Stomach (tissue), 9 donors: Measurements from ENCODE around the gene ABL1. TPM values are rescaled to one million over a fixed set of nuclear protein-coding genes. Genes with fewer than 3 reads are reported as not detected.

Source experiments
- DNase-seq, 2 donors: peaks; one replicate each; pipeline versions ENCODE4 v3.0.0 to v3.0.0-alpha.2; 2013 to 2019
- H3K27ac ChIP-seq, 5 donors: fragments of 200-600 bp in 4 of 5; sonication (generic) in 4 of 5; one replicate each; pipeline ENCODE4 v1.5.1; 2013 to 2019; ENCODE audit warnings: mild to moderate bottlenecking in 1 of 5, moderate library complexity in 1 of 5
- H3K27me3 ChIP-seq, 3 donors: fragments of 200-600 bp; sonication (generic); one replicate each; pipeline ENCODE4 v1.5.1; 2017 to 2019; ENCODE audit warnings: mixed run types in 1 of 3
- H3K36me3 ChIP-seq, 4 donors: fragments of 200-600 bp; sonication (generic); 1 replicate in 3 of 4; 2 replicates in 1 of 4; pipeline ENCODE4 v1.5.1; 2016 to 2019
- H3K4me1 ChIP-seq, 4 donors: fragments of 200-600 bp; sonication (generic); one replicate each; pipeline ENCODE4 v1.5.1; 2016 to 2019
- H3K4me3 ChIP-seq, 4 donors: fragments of 200-600 bp; sonication (generic) in 3 of 4; one replicate each; pipeline ENCODE4 v1.5.1; 2016 to 2019; ENCODE audit warnings: mild to moderate bottlenecking in 1 of 4
- H3K9me3 ChIP-seq, 4 donors: fragments of 200-600 bp; sonication (generic); one replicate each; pipeline ENCODE4 v1.5.1; 2016 to 2019
- EP300 ChIP-seq: sonication (generic); formaldehyde crosslinking; IDR thresholded peaks from one replicate; pipeline ENCODE4 v1.6.1; 2017; ENCODE audit warnings: antibody characterized with exemption
- POLR2A ChIP-seq, 4 donors: fragments of 450-650 bp; IDR thresholded peaks; one replicate each; pipeline ENCODE4 v1.6.1; 2016; ENCODE audit warnings: antibody characterized with exemption in 4 of 4, control low read depth in 2 of 4, mild to moderate bottlenecking in 1 of 4, moderate library complexity in 1 of 4
- POLR2AphosphoS5 ChIP-seq, 3 donors: sonication (generic); formaldehyde crosslinking; IDR thresholded peaks; one replicate each; pipeline ENCODE4 v1.6.1; 2016; ENCODE audit warnings: antibody characterized with exemption in 3 of 3
- WGBS, 5 donors: extraction: QIAGEN DNeasy Blood & Tissue Kit in 3 of 5; methylation state at CpG; one replicate each; pipeline versions ENCODE4 v1.1.5 to v1.1.7; 2013 to 2018; 5-methylcytosine and 5-hydroxymethylcytosine counted together
- intact Hi-C: fragments of 100-400 bp; cut with DNase I; formaldehyde crosslinking; loops from one replicate; pipeline ENCODE4 v1.15.1; 2023; ENCODE audit warnings: low total_unique reads
- polyA plus RNA-seq, 3 donors: library from polyadenylated mRNA; stranded (reverse); fragments of 200-250 nt; gene quantifications; one replicate each; pipeline ENCODE4 v1.2.3, GENCODE V29; 2013
- total RNA-seq, 5 donors: library from RNA; depleted of rRNA; stranded (reverse); fragments of >200 nt; gene quantifications; one replicate each; pipeline versions ENCODE4 v1.1.0 to v1.2.3, GENCODE V29; 2014 to 2016
- TF ChIP-seq, protein P1 (sequence below), 7 experiments: fragments of 450-650 bp in 4 of 7; fragments of 200-600 bp in 3 of 7; sonication (generic) in 3 of 7; IDR thresholded peaks; one replicate each; pipeline ENCODE4 v1.5.1; 2016 to 2019; ENCODE audit warnings: antibody characterized with exemption in 7 of 7, control low read depth in 2 of 7, mild to moderate bottlenecking in 1 of 7
- donor health status: healthy with polysubstance abuse.
- donor health status: Bipolar disorder and iron deficiency.
- donor health status: healthy.

Gene ABL1
- total and polyA plus RNA-seq, 8 donors = 19.0 to 95.9 (median 43.8) TPM

DNA sequence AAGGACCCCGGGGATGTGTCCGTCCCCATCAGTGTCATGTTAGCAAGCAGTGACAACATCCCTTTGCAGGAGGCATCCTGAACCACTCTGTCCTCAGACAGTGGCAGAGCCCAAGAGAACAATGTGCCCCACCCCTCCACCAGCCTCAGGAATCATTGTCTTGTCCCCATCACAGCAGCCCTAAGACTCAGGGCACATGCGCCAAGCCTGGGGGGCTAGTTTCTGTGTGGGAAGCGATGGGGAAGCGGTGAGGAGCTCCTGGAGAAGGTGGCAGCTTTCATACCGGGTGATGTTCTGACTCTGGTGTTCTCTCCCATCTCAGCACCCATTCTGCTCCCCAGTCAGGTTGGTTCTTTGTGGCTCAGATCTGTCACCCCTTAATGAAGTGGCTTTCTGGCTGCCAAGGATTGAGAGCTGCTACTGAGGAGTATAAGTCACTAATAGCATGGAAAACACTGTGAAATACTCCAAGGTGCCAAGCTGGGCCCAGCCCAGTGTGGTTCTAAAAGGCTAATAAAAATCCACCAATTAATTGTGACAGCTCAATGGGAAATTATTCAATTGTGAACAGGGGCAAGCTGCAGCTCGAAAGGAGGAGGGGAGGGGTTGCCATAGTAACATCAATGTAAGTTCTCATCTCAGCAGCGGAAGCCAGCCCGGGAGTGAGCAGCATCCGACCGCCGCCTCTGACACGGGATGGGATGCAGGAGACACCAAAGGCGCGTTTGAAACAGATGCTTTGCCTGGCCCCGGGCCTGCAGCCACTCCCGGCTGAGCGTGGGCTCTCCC, 56.8 kb downstream of the ABL1 start:
- peaks cover 42 to 71% (median 69%) of the 10 kb centered on the region in 4 donors for H3K36me3 ChIP-seq
- no peak overlapping the region for H3K4me3 ChIP-seq
- peak in 1 of 2 donors; percentile 42 for DNase-seq
- intact Hi-C loops = no loop called here
- no peaks in the 10 kb centered on the region for H3K9me3 ChIP-seq
- H3K27me3 ChIP-seq = no peaks in the 10 kb centered on the region
- H3K27ac ChIP-seq = no peak overlapping the region
- peaks cover 18 to 53% (median 40%) of the 10 kb centered on the region in 4 donors for H3K4me1 ChIP-seq
- TF ChIP-seq POLR2AphosphoS5 (IDR thresholded peaks at IDR 0.05) (no peak), EP300 (no peak), POLR2A (IDR thresholded peaks at IDR 0.05) (no peak)
- TF ChIP-seq, protein P1, sequence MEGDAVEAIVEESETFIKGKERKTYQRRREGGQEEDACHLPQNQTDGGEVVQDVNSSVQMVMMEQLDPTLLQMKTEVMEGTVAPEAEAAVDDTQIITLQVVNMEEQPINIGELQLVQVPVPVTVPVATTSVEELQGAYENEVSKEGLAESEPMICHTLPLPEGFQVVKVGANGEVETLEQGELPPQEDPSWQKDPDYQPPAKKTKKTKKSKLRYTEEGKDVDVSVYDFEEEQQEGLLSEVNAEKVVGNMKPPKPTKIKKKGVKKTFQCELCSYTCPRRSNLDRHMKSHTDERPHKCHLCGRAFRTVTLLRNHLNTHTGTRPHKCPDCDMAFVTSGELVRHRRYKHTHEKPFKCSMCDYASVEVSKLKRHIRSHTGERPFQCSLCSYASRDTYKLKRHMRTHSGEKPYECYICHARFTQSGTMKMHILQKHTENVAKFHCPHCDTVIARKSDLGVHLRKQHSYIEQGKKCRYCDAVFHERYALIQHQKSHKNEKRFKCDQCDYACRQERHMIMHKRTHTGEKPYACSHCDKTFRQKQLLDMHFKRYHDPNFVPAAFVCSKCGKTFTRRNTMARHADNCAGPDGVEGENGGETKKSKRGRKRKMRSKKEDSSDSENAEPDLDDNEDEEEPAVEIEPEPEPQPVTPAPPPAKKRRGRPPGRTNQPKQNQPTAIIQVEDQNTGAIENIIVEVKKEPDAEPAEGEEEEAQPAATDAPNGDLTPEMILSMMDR (IDR thresholded peaks at IDR 0.05) = no peak
- 78 to 89% (median 85%) methylated on average over 17 to 18 of the region's 18 CpGs for WGBS, 5 donors

DNA sequence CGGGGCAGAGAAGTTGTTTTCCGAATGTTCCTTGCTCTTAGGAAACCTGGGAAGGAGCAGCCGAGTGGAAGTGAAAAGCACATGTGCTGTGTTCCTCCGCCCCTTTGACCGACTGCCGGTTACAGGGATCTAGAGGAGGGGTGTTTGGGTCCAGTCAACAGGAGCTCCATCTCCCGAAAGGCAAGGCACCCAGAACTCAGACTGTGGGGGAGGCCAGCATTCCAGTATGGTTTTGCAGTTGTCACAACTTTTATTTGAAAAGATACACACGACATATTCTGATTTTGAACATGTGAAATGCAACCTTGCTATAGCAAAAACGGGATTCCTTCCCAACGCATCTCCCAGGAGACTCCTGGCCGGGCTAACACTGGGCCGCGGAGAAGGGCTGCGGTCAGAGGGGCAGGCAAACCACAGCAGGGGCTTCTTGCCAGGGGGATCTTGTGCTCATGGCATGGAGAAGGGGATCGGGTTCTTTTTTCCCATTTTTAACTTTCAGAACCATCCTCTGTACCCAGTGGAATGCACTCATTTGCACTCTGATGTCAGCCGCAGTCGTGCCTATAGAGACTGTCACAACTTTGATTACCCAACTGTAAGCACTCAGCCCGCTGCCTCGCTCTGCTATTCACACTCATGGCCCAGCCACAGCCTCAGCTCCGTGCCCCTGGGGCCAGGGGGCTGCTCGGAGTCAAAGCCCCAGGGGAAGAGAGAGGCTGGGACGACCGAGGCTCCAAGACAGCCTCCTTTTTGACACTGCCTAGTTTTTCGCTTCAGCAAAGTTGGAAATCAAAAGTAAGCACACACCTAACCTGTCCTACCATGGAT, 57.6 kb downstream of the ABL1 start:
- peaks cover 18 to 46% (median 34%) of the 10 kb centered on the region in 4 donors for H3K4me1 ChIP-seq
- H3K27me3 ChIP-seq = peaks cover 0 to 7% (median 5%) of the 10 kb centered on the region in 3 donors
- TF ChIP-seq, protein P1 (IDR thresholded peaks at IDR 0.05) = no peak
- intact Hi-C loops = no loop called here
- peak overlapping the region in 2 of 5 donors; percentile 51 to 55 for H3K27ac ChIP-seq
- peaks cover 34 to 63% (median 61%) of the 10 kb centered on the region in 4 donors for H3K36me3 ChIP-seq
- 79 to 89% (median 85%) methylated on average over 24 of the region's 24 CpGs for WGBS, 5 donors
- H3K4me3 ChIP-seq = no peak overlapping the region
- H3K9me3 ChIP-seq = no peaks in the 10 kb centered on the region
- no peak for DNase-seq

DNA sequence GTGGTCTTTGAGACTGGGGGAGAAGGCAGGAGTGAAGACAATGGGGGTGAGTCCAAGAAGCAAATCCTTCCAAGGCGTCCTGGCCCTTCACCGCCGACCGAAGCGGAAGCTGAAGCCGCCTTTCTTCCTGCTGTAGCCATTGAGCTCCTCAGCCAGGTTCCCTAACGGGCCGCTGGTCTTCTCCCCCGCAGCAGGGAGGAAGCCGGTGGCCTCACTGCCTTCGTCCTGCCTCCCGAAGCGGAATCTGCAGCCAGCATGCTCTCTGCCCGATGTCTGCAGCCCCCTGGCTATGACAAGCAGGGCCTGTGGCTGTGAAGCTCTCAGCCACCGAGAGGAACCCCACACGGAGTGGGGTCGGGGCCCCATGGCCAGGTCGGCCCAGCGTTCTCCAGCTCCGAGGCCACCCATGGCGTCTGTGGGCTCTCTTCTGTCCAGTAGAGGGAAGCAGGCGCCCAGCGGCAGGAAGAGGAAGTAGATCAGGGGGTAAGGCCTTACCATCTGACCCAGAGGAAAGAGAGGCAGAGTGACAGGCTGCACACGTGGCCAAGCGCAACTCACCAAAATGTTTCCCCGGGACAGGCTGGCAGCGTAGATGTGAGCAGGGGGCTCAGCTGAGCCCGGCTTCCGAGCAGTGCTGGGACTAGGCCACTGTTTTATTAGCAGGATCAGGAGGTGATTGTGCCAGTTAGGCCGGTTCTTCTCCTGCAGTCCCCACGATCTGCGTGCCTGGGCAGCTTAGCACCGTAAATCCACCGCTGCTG, 58.5 kb downstream of the ABL1 start:
- Histone ChIP-seq H3K27ac (peak overlapping the region in 2 of 5 donors; percentile 51 to 55), H3K27me3 (peaks cover 0 to 16% (median 6%) of the 10 kb centered on the region in 3 donors), H3K9me3 (no peaks in the 10 kb centered on the region), H3K4me3 (no peak overlapping the region), H3K36me3 (peaks cover 26 to 55% (median 53%) of the 10 kb centered on the region in 4 donors), H3K4me1 (peaks cover 18 to 48% (median 35%) of the 10 kb centered on the region in 4 donors)
- DNase-seq = peak; percentile 40 to 49
- intact Hi-C loops = no loop called here
- TF ChIP-seq POLR2A (IDR thresholded peaks at IDR 0.05) (no peak), EP300 (no peak), POLR2AphosphoS5 (IDR thresholded peaks at IDR 0.05) (peak in 1 of 3 donors; percentile 52)
- TF ChIP-seq, protein P1 (IDR thresholded peaks at IDR 0.05) = peak in 1 of 7 experiments; percentile 35
- 68 to 75% (median 71%) methylated on average over 27 to 34 of the region's 34 CpGs for WGBS, 5 donors

DNA sequence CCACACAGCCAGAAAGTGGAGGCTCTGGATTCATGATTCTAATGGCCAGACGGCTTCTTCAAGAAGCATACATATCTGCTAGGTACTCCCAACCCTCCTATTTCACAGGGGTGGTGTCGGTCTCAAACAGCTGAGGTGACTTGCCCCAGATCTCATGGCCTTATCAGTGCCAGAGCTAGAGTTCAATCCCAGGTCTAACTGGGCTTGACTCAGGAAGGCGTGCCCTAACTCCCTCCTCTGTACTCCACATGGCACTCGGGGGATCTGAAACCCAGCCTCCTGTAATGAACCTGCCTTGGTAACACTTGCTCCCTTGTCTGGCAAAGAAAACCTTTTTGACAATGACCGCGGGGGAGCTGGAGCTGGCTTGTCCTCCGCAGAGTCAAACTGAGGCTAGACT, 59.5 kb downstream of the ABL1 start:
- H3K36me3 ChIP-seq = peaks cover 20 to 45% (median 43%) of the 10 kb centered on the region in 4 donors
- no peak overlapping the region for H3K4me3 ChIP-seq
- peaks cover 18 to 54% (median 36%) of the 10 kb centered on the region in 4 donors for H3K4me1 ChIP-seq
- TF ChIP-seq POLR2A (IDR thresholded peaks at IDR 0.05) (no peak), EP300 (no peak), POLR2AphosphoS5 (IDR thresholded peaks at IDR 0.05) (no peak)
- TF ChIP-seq, protein P1 (IDR thresholded peaks at IDR 0.05) = no peak
- DNase-seq = peak in 1 of 2 donors; percentile 42
- H3K27me3 ChIP-seq = peaks cover 0 to 23% (median 11%) of the 10 kb centered on the region in 3 donors
- intact Hi-C loops = no loop called here
- H3K9me3 ChIP-seq = no peaks in the 10 kb centered on the region
- WGBS, 5 donors = 49 to 61% (median 57%) methylated on average over 6 to 7 of the region's 7 CpGs
- peak overlapping the region in 1 of 5 donors; percentile 51 for H3K27ac ChIP-seq
